Body of pancreas (tissue), 4 donors: ENCODE measurements around the gene CCDC6. TPM values are rescaled to one million over a fixed set of nuclear protein-coding genes. Genes with fewer than 3 reads are reported as not detected.

ENCODE experiments used
- ATAC-seq: fragments of 150-250 bp; one replicate; pipeline ENCODE4 v1.9.1; 2016
- DNase-seq, 4 donors: peaks; one replicate each; pipeline ENCODE4 v3.0.0-alpha.2; 2019
- H3K27ac ChIP-seq, 4 donors: fragments of 200-600 bp; sonication (generic); 1 replicate in 3 of 4; 2 replicates in 1 of 4; pipeline versions ENCODE4 v1.5.1 to v1.6.1; 2016 to 2019; ENCODE audit warnings: mild to moderate bottlenecking in 1 of 4, mixed read lengths in 1 of 4, moderate library complexity in 1 of 4
- H3K27me3 ChIP-seq, 2 donors: fragments of 200-600 bp; sonication (generic); one replicate each; pipeline ENCODE4 v1.6.0; 2016; ENCODE audit warnings: mild to moderate bottlenecking in 1 of 2
- H3K36me3 ChIP-seq, 2 donors: fragments of 200-600 bp; sonication (generic); replicated peaks in 1 of 2; 2 replicates each; pipeline ENCODE4 v1.5.1; 2016; ENCODE audit warnings: low read depth in 2 of 2; ENCODE audit not compliant: insufficient read depth in 1 of 2
- H3K4me1 ChIP-seq: fragments of 200-600 bp; sonication (generic); one replicate; pipeline ENCODE4 v1.6.0; 2016
- H3K4me3 ChIP-seq, 2 donors: fragments of 200-600 bp; sonication (generic); 1 replicate in 1 of 2; 2 replicates in 1 of 2; pipeline ENCODE4 v1.5.1; 2016 to 2019
- H3K9me3 ChIP-seq, 3 donors: fragments of 200-600 bp; sonication (generic); 1 replicate in 2 of 3; 2 replicates in 1 of 3; pipeline ENCODE4 v1.5.1; 2016
- CTCF ChIP-seq, 7 experiments: fragments of 450-650 bp in 4 of 7; fragments of 200-600 bp in 3 of 7; sonication (generic) in 3 of 7; IDR thresholded peaks; one replicate each; pipeline ENCODE4 v1.5.1; 2016 to 2019; ENCODE audit warnings: antibody characterized with exemption in 7 of 7
- POLR2A ChIP-seq, 3 donors: fragments of 450-650 bp; IDR thresholded peaks; one replicate each; pipeline ENCODE4 v1.6.1; 2016; ENCODE audit warnings: antibody characterized with exemption in 3 of 3, mild to moderate bottlenecking in 2 of 3
- WGBS, 2 donors: methylation state at CpG; one replicate each; pipeline ENCODE4 v1.1.5; 2017; 5-methylcytosine and 5-hydroxymethylcytosine counted together
- intact Hi-C: fragments of 100-400 bp; cut with DNase I; formaldehyde crosslinking; loops from one replicate; pipeline ENCODE4 v1.15.1; 2023
- total RNA-seq, 2 donors: library from RNA; depleted of rRNA; stranded (reverse); fragments of >200 nt; gene quantifications; one replicate each; pipeline ENCODE4 v1.1.0, GENCODE V29; 2016

CCDC6 gene
- total RNA-seq, 2 donors from 2014 or later = 26.7 to 35.8 TPM

GRCh38 chr10:59831658-59832503, 74.5 kb downstream of the CCDC6 start:
- ATAC-seq (no peak), DNase-seq (no peak)
- H3K9me3 ChIP-seq = no peaks in the 10 kb centered on the region
- no peak overlapping the region for H3K4me3 ChIP-seq
- H3K4me1 ChIP-seq = peaks cover 15% of the 10 kb centered on the region
- WGBS, 2 donors = 79 to 87% methylated on average over 5 of the region's 5 CpGs
- H3K36me3 ChIP-seq = peaks cover 0 to 4% of the 10 kb centered on the region in 2 donors
- TF ChIP-seq POLR2A (IDR thresholded peaks at IDR 0.05) (no peak), CTCF (IDR thresholded peaks at IDR 0.05) (no peak)
- H3K27me3 ChIP-seq = no peaks in the 10 kb centered on the region
- H3K27ac ChIP-seq = no peak overlapping the region
- intact Hi-C loops = no loop called here

- no peak overlapping the region for H3K4me3 ChIP-seq
- H3K4me1 ChIP-seq = peaks cover 13% of the 10 kb centered on the region
- H3K36me3 ChIP-seq = peaks cover 0 to 4% of the 10 kb centered on the region in 2 donors
- no peaks in the 10 kb centered on the region for H3K9me3 ChIP-seq
- intact Hi-C loops = no loop called here
- H3K27me3 ChIP-seq = no peaks in the 10 kb centered on the region
- no peak for TF ChIP-seq POLR2A (IDR thresholded peaks at IDR 0.05)
- TF ChIP-seq CTCF (IDR thresholded peaks at IDR 0.05) = peak; percentile 46 to 68 (median 51)
- DNase-seq (peak; percentile 30 to 59 (median 40)), ATAC-seq (no peak)
- H3K27ac ChIP-seq = no peak overlapping the region
- WGBS, 2 donors = 72 to 73% methylated on average over 7 of the region's 7 CpGs
Measured at GRCh38 chr10:59830601-59831259, 75.6 kb downstream of the CCDC6 start.

- TF ChIP-seq POLR2A (IDR thresholded peaks at IDR 0.05) (no peak), CTCF (IDR thresholded peaks at IDR 0.05) (no peak)
- no peak for ATAC-seq
- no peaks in the 10 kb centered on the region for H3K27me3 ChIP-seq
- peaks cover 0 to 4% of the 10 kb centered on the region in 2 donors for H3K36me3 ChIP-seq
- DNase-seq = no peak
- no peaks in the 10 kb centered on the region for H3K9me3 ChIP-seq
- H3K4me1 ChIP-seq = peaks cover 1% of the 10 kb centered on the region
- H3K4me3 ChIP-seq = no peak overlapping the region
- H3K27ac ChIP-seq = no peak overlapping the region
- WGBS, 2 donors = 90 to 95% methylated on average over 3 of the region's 3 CpGs
- intact Hi-C loops = no loop called here
Measured at GRCh38 chr10:59829601-59830000, 76.8 kb downstream of the CCDC6 start.

GRCh38 chr10:59829024-59829423, 77.3 kb downstream of the CCDC6 start:
- no peak overlapping the region for H3K4me3 ChIP-seq
- intact Hi-C loops = no loop called here
- ATAC-seq (no peak), DNase-seq (no peak)
- H3K36me3 ChIP-seq = peaks cover 0 to 4% of the 10 kb centered on the region in 2 donors
- H3K27ac ChIP-seq = no peak overlapping the region
- H3K27me3 ChIP-seq = no peaks in the 10 kb centered on the region
- 14 to 20% methylated on average over 1 of the region's 1 CpG for WGBS, 2 donors
- no peaks in the 10 kb centered on the region for H3K9me3 ChIP-seq
- TF ChIP-seq CTCF (IDR thresholded peaks at IDR 0.05) (no peak), POLR2A (IDR thresholded peaks at IDR 0.05) (no peak)
- H3K4me1 ChIP-seq = no peaks in the 10 kb centered on the region
